Measurements from ENCODE around the gene ZCCHC14. TPM values are rescaled to one million over a fixed set of nuclear protein-coding genes. Genes with fewer than 3 reads are reported as not detected.

ZCCHC14 gene
- total and polyA plus RNA-seq, 2 of the 8 experiments (the other 6 are each of a cell fraction or from before 2014, with no cell fraction given): 8.2 to 28.2 TPM

GRCh38 chr16:87487361-87487924, 5.4 kb downstream of the ZCCHC14 start:
- Histone ChIP-seq H3K4me3 (ENCODE audit: extremely low read depth in 1 of 4, insufficient read depth in 2 of 4, low read depth in 3 of 4, low read length in 4 of 4) (peak overlapping the region; percentile 15 to 52 (median 28); a peak in 5 of 8 replicates), H3K4me2 (ENCODE audit: insufficient read depth in 1 of 2, low read depth in 2 of 2, low read length in 2 of 2) (peak overlapping the region; percentile 59 to 66), H3K79me2 (ENCODE audit: control insufficient read depth in 1 of 2, insufficient read depth in 2 of 2, low read length in 2 of 2) (peaks cover 14 to 89% of the 10 kb centered on the region in 2 experiments)

More at GRCh38 chr16:87487361-87487924, 5.4 kb downstream of the ZCCHC14 start:
- no peak overlapping the region for H4K5ac ChIP-seq (ENCODE audit: insufficient read length, low read depth, low read length)
- H3K56ac ChIP-seq (replicated peaks; ENCODE audit: insufficient read length, low read depth, low read length): no peak overlapping the region
- H3K18ac ChIP-seq (ENCODE audit: extremely low read depth, low read length): no peak overlapping the region
- H3K9ac ChIP-seq (replicated peaks in 1 of 4; ENCODE audit: extremely low read depth in 1 of 4, low read depth in 3 of 4, low read length in 3 of 4): no peak overlapping the region
- no peak overlapping the region for H2BK12ac ChIP-seq (ENCODE audit: low read depth, low read length)
- no peaks in the 10 kb centered on the region; a peak in 1 of 7 replicates for H3K27me3 ChIP-seq (replicated peaks in 1 of 4; ENCODE audit: control insufficient read depth in 3 of 4, extremely low read depth in 1 of 4, insufficient read depth in 3 of 4, low read length in 3 of 4)
- FAIRE-seq (no peak), DNase-seq (ENCODE audit: low read depth in 1 of 2, low spot score in 2 of 2) (peak; percentile 15 to 72)
- H2BK20ac ChIP-seq (ENCODE audit: low read length): no peak overlapping the region
- H3K79me1 ChIP-seq (ENCODE audit: low read depth, low read length): peaks cover 5% of the 10 kb centered on the region
- no peak overlapping the region for H4K91ac ChIP-seq (replicated peaks; ENCODE audit: insufficient read length, low read length)
- H2BK5ac ChIP-seq (ENCODE audit: low read depth, low read length): no peak overlapping the region
- H3K23me2 ChIP-seq (ENCODE audit: low read depth, low read length): peaks cover 12% of the 10 kb centered on the region; the same call in 1 of the 2 replicates
- H4K8ac ChIP-seq (ENCODE audit: extremely low read depth, insufficient read depth, low read length): peak overlapping the region; percentile 28; the same call in 1 of the 2 replicates
- H3K4me1 ChIP-seq (replicated peaks in 1 of 4; ENCODE audit: control insufficient read depth in 3 of 4, insufficient read depth in 4 of 4, low read length in 3 of 4): peaks cover 9 to 20% (median 10%) of the 10 kb centered on the region in 4 experiments
- H3K27ac ChIP-seq (ENCODE audit: low read depth, low read length): no peak overlapping the region
- CTCF ChIA-PET (ENCODE audit: partially characterized antibody): interaction anchor here (0.6 to 1.1 kb wide), 8 partner anchors 17 to 1155 kb away, joined by 3 to 4 read pairs (median 3); no protein-coding TSS in a partner anchor
- H2AFZ ChIP-seq (ENCODE audit: low read length): no peak overlapping the region
- H3K14ac ChIP-seq (ENCODE audit: insufficient read length): no peak overlapping the region
- POLR2A ChIA-PET (ENCODE audit: partially characterized antibody): interaction anchor here (2.0 kb wide), 1 partner anchor 26 kb away, joined by 6 read pairs; no protein-coding TSS in a partner anchor
- H2AK5ac ChIP-seq (ENCODE audit: low read depth, low read length): no peak overlapping the region
- no peak for TF ChIP-seq KDM1A (IDR thresholded peaks at IDR 0.05; ENCODE audit: borderline replicate concordance, low read length)
- no peak for TF ChIP-seq YY1 (IDR thresholded peaks at IDR 0.05; ENCODE audit: low read depth, low read length)
- TF ChIP-seq SP2 (IDR thresholded peaks at IDR 0.05; ENCODE audit: low read length): no peak
- TF ChIP-seq SAP30 (IDR thresholded peaks at IDR 0.05; ENCODE audit: insufficient read depth, insufficient replicate concordance, low read length): peak; percentile 59
- TF ChIP-seq RBBP5 (IDR thresholded peaks at IDR 0.05; ENCODE audit: borderline replicate concordance, low read depth, low read length): no peak
- TF ChIP-seq SIN3A (conservative IDR thresholded peaks at IDR 0.05 in 1 of 2, IDR thresholded peaks at IDR 0.05 in 1 of 2; ENCODE audit: low read depth in 1 of 2, low read length in 2 of 2): peak; percentile 82 to 95; a peak in 3 of 4 replicates
- TF ChIP-seq ASH2L (IDR thresholded peaks at IDR 0.05; ENCODE audit: low read length): peak; percentile 55
- TF ChIP-seq HDAC2 (IDR thresholded peaks at IDR 0.05; ENCODE audit: borderline replicate concordance in 1 of 2, low read depth in 2 of 2, low read length in 2 of 2): 0 out of 4 replicates have a peak, but pooled peaks have one; percentile 4 to 59
- peak; percentile 92 for TF ChIP-seq MAX (IDR thresholded peaks at IDR 0.05)
- TF ChIP-seq CBX5 (IDR thresholded peaks at IDR 0.05; ENCODE audit: low read depth, low read length): no peak
- H3K36me3 ChIP-seq (ENCODE audit: control insufficient read depth in 2 of 4, insufficient read depth in 4 of 4, low read length in 3 of 4): peaks cover 0 to 4% (median 0%) of the 10 kb centered on the region in 4 experiments; a peak in 1 of 8 replicates
- no peaks in the 10 kb centered on the region for H3K9me3 ChIP-seq (ENCODE audit: insufficient read depth in 2 of 2, low read depth in 1 of 2, low read length in 1 of 2)
- no peak overlapping the region for H3K23ac ChIP-seq (ENCODE audit: insufficient read length)
- WGBS, 2 experiments (ENCODE audit: extremely low coverage in 1 of 2, insufficient coverage in 1 of 2, insufficient read length in 1 of 2, insufficient replicate concordance in 2 of 2, low coverage in 1 of 2, low lambda C conversion rate in 2 of 2, missing lambda C conversion rate in 1 of 2): 25% methylated on average over 24 of the region's 24 CpGs; no CpG with 5 or more reads in 1 of the 2 experiments
- no peak overlapping the region for H2BK120ac ChIP-seq (replicated peaks; ENCODE audit: low read depth, low read length)
- peaks cover 22% of the 10 kb centered on the region in 2 experiments for H4K20me1 ChIP-seq (replicated peaks in 1 of 2; ENCODE audit: control insufficient read depth in 1 of 2, insufficient read depth in 2 of 2, low read length in 2 of 2)
- H3K4ac ChIP-seq (replicated peaks; ENCODE audit: insufficient read length, low read depth, low read length): no peak overlapping the region
- no peak overlapping the region for H2BK15ac ChIP-seq (ENCODE audit: low read length)
